GM12874 (cell line): ENCODE measurements around the gene ZC3HAV1L.

ENCODE experiments used
- TF ChIP-seq, protein P1 (sequence below): IDR thresholded peaks from 2 replicates; pipeline ENCODE4 v1.5.1; 2011; ENCODE audit warnings: low read depth, mild to moderate bottlenecking, control low read depth, low read length, moderate library complexity; ENCODE audit not compliant: insufficient read depth

ZC3HAV1L gene

DNA sequence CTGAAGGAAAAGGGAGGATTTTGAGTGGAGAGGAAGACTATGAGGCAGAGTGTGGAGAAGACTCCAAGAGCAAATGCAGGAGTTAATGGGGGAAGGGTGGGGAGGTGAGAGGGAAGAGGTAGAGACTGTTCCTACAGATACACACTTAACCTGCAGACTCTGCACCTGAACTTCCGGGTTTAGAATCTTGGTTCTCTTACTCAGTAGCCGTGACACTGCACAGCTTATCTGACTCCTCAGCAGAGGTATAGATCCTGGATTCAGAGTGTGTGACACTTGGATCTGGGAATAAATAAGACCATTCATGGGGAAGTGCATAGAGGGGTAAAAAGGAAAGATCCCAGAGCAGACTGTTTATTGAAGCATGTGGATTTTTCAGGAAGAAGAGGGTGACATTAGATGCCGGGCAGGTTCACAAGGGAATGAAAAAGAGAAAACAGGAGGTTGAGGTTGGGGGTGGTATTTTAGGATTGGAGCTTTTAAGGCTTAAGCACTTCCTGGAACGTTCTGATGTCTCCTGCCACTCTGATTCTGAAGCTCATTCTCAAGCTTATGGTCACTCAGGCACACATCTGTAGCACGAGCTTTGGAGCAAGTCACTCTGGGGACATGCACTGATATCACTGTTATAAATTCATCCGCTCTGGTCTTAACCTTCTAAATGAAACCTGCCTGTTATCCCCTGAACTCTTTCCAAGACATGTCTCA is 5.7 kb upstream of the ZC3HAV1L start:
- TF ChIP-seq, protein P1, sequence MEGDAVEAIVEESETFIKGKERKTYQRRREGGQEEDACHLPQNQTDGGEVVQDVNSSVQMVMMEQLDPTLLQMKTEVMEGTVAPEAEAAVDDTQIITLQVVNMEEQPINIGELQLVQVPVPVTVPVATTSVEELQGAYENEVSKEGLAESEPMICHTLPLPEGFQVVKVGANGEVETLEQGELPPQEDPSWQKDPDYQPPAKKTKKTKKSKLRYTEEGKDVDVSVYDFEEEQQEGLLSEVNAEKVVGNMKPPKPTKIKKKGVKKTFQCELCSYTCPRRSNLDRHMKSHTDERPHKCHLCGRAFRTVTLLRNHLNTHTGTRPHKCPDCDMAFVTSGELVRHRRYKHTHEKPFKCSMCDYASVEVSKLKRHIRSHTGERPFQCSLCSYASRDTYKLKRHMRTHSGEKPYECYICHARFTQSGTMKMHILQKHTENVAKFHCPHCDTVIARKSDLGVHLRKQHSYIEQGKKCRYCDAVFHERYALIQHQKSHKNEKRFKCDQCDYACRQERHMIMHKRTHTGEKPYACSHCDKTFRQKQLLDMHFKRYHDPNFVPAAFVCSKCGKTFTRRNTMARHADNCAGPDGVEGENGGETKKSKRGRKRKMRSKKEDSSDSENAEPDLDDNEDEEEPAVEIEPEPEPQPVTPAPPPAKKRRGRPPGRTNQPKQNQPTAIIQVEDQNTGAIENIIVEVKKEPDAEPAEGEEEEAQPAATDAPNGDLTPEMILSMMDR, result no peak

DNA sequence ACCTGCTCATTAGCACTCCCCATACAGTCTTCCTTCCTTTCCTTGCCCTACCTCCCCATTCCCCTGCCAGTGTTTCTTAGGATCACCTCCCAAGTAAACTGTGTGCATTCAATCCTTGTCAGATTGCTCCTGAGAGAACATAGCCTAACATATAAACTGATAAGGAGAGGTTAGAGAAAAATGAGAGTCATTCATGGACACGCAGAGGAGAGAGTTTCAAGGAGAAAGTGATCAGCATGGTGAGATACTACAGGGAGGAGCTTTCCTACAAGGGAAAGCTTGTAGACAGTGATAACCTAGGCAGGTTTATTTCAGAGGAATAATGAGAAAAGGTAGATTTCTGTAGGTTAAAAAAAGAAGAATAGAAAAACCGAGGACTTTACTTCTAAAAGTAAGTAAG is 2.8 kb upstream of the ZC3HAV1L start:
- TF ChIP-seq, protein P1, result no peak

GRCh38 chr7:139036901-139037300 is 1.1 kb upstream of the ZC3HAV1L start:
- TF ChIP-seq, protein P1, result no peak

DNA sequence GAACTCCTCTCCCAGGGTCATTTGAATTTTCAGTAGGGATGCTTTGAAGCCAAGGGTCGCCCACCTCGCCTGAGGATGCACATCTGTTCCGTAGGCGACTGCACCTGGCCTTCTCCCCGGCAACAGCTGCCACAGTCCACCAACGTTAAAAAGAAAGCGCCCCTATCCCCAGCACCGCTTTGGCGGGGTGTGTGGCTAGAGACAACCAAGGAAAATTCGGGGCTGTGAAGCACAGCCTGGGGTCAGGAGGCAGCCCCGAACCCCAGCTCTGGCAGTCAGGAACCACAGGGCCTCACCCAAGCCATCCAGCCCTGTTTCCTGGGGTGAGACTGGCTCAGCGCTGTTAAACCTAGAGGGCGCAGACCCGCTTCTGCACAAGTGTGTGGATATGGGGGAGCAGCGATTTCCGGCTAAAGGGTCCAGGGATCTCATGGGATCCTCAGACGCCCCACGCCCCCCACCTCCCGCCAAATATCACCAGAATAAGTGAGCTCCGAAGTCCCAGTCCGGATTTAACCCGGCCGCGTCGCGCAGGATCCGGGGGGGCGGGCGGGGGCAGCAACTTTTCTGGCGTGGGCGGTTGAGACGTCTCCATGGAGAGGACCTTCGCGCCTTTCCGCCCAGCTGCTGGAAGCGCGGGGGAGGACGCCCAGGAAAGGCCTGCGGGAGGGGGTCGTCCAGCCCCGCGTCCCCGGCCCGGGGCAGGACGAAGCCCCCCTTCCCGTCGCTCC is 822 bp downstream of the ZC3HAV1L start:
- TF ChIP-seq, protein P1, result 0 out of 2 replicates have a peak, but pooled peaks have one; percentile 3

GRCh38 chr7:139034336-139034735 is 1.5 kb downstream of the ZC3HAV1L start:
- TF ChIP-seq, protein P1, result no peak

- TF ChIP-seq, protein P1, result no peak
Measured at GRCh38 chr7:139033346-139034114, 2.3 kb downstream of the ZC3HAV1L start.

DNA sequence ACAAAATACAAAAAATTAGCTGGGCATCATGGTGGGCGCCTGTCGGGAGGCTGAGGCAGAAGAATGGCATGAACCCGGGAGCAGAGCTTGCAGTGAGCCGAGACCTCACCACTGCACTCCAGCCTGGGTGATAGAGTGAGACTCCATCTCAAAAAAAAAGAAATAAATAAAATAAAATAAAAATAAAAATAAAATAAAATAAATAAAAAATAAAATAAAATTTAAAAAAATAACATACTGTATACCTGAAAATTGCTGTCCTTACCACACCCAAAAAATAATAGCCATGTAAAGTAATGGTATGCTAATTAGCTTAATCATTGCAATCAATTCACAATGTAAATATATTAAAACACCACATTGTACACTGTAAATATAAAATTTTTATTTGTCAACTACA is 3.4 kb downstream of the ZC3HAV1L start:
- TF ChIP-seq, protein P1, result no peak
